SU-DHL-6 (cell line): Measurements from ENCODE around the gene FBXW5.

ENCODE experiments used
- H2AFZ ChIP-seq: fragments of 200-600 bp; sonication (generic); 2 replicates; pipeline ENCODE4 v1.6.1; 2014; ENCODE audit warnings: low read depth, mild to moderate bottlenecking, moderate library complexity, mixed read lengths, antibody characterized with exemption, low read length; ENCODE audit not compliant: severe bottlenecking
- H3F3A ChIP-seq: fragments of 200-600 bp; shearing (Covaris generic); 2 replicates; pipeline ENCODE4 v1.6.0; 2016; ENCODE audit warnings: antibody characterized with exemption, mild to moderate bottlenecking; ENCODE audit not compliant: insufficient read depth
- H3K27ac ChIP-seq: fragments of 200-600 bp; sonication (generic); 2 replicates; pipeline ENCODE4 v1.5.1; 2016; ENCODE audit warnings: low read depth, mild to moderate bottlenecking, low read length, moderate library complexity, mixed read lengths
- H3K27me3 ChIP-seq: fragments of 200-600 bp; sonication (generic), shearing (Covaris generic); 2 replicates; pipeline ENCODE4 v1.6.0; 2014; ENCODE audit warnings: mild to moderate bottlenecking, low read length
- H3K36me3 ChIP-seq: fragments of 200-600 bp; sonication (generic); 2 replicates; pipeline ENCODE4 v1.6.1; 2014; ENCODE audit warnings: mild to moderate bottlenecking, low read length, mixed read lengths
- H3K4me2 ChIP-seq: fragments of 300-600, 200-600 bp; shearing (Covaris generic), sonication (generic); 2 replicates; pipeline ENCODE4 v1.6.0; 2014; ENCODE audit warnings: low read length, low read depth, mild to moderate bottlenecking; ENCODE audit not compliant: poor library complexity, severe bottlenecking
- H3K4me3 ChIP-seq: fragments of 200-600 bp; sonication (generic); 2 replicates; pipeline ENCODE4 v1.5.1; 2014; ENCODE audit warnings: antibody characterized with exemption, low read length, mild to moderate bottlenecking, mixed read lengths; ENCODE audit not compliant: insufficient read depth, poor library complexity, severe bottlenecking
- H3K79me2 ChIP-seq: fragments of 200-600 bp; sonication (generic); 2 replicates; pipeline ENCODE4 v1.6.1; 2014; ENCODE audit warnings: mild to moderate bottlenecking, low read length, moderate library complexity; ENCODE audit not compliant: insufficient read depth
- H3K9ac ChIP-seq: fragments of 200-600 bp; sonication (generic); 2 replicates; pipeline ENCODE4 v1.7.0; 2014; ENCODE audit warnings: mild to moderate bottlenecking, low read length
- H3K9me2 ChIP-seq: fragments of 200-600 bp; sonication (generic); replicated peaks from 2 replicates; pipeline ENCODE4 v1.6.1; 2014; ENCODE audit warnings: low read length; ENCODE audit not compliant: insufficient read depth
- H3K9me3 ChIP-seq: fragments of 200-600 bp; sonication (generic); 2 replicates; pipeline ENCODE4 v1.6.1; 2014; ENCODE audit warnings: low read length, mixed read lengths; ENCODE audit not compliant: insufficient read depth
- H4K20me1 ChIP-seq: fragments of 200-600 bp; sonication (generic); 2 replicates; pipeline ENCODE4 v1.6.1; 2014; ENCODE audit warnings: low read depth, mild to moderate bottlenecking, antibody characterized with exemption, low read length, moderate library complexity, mixed read lengths
- EZH2phosphoT487 ChIP-seq: fragments of 200-600 bp; sonication (generic), shearing (Covaris generic); conservative IDR thresholded peaks from 2 replicates; pipeline ENCODE4 v1.6.1; 2018; ENCODE audit warnings: mild to moderate bottlenecking, antibody characterized with exemption, low read length, moderate library complexity, mixed read lengths
- TF ChIP-seq, protein P1 (sequence below): fragments of 200-600 bp; sonication (generic); IDR thresholded peaks from one replicate; pipeline ENCODE4 v1.5.1; 2017; ENCODE audit warnings: antibody characterized with exemption, mild to moderate bottlenecking, low read length, moderate library complexity; ENCODE audit not compliant: insufficient read depth, poor library complexity, severe bottlenecking

The FBXW5 gene

DNA sequence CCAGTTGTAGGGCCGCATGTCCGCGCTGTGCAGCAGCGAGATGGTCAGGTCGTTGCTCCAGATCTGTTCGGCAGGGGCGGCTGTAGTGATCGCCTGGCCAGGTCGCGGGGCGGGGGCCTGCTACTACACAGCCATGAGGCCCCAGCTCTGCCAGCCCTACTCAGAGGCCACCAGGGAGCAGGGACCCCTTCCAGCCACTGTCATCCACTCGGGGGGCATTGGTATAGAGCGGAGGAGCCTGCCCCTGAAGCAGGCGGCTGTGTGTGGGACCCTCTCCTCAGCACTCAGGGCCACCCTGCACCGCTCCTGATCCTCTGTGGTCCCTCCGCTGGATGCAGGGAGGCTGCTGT lies 1.7 kb downstream of the FBXW5 start:
- no peak overlapping the region for H3K27ac ChIP-seq
- H3K4me3 ChIP-seq, result no peak overlapping the region
- H2AFZ ChIP-seq, result no peak overlapping the region
- no peaks in the 10 kb centered on the region for H3K27me3 ChIP-seq
- no peaks in the 10 kb centered on the region for H3K9me3 ChIP-seq
- H3K9me2 ChIP-seq, result no peaks in the 10 kb centered on the region
- no peaks in the 10 kb centered on the region for H4K20me1 ChIP-seq
- H3F3A ChIP-seq, result no peaks in the 10 kb centered on the region
- no peak overlapping the region for H3K4me2 ChIP-seq
- no peak overlapping the region for H3K9ac ChIP-seq
- no peak for TF ChIP-seq EZH2phosphoT487
- TF ChIP-seq, protein P1, sequence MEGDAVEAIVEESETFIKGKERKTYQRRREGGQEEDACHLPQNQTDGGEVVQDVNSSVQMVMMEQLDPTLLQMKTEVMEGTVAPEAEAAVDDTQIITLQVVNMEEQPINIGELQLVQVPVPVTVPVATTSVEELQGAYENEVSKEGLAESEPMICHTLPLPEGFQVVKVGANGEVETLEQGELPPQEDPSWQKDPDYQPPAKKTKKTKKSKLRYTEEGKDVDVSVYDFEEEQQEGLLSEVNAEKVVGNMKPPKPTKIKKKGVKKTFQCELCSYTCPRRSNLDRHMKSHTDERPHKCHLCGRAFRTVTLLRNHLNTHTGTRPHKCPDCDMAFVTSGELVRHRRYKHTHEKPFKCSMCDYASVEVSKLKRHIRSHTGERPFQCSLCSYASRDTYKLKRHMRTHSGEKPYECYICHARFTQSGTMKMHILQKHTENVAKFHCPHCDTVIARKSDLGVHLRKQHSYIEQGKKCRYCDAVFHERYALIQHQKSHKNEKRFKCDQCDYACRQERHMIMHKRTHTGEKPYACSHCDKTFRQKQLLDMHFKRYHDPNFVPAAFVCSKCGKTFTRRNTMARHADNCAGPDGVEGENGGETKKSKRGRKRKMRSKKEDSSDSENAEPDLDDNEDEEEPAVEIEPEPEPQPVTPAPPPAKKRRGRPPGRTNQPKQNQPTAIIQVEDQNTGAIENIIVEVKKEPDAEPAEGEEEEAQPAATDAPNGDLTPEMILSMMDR, result no peak
- no peaks in the 10 kb centered on the region for H3K36me3 ChIP-seq
- H3K79me2 ChIP-seq, result peaks cover 8% of the 10 kb centered on the region

DNA sequence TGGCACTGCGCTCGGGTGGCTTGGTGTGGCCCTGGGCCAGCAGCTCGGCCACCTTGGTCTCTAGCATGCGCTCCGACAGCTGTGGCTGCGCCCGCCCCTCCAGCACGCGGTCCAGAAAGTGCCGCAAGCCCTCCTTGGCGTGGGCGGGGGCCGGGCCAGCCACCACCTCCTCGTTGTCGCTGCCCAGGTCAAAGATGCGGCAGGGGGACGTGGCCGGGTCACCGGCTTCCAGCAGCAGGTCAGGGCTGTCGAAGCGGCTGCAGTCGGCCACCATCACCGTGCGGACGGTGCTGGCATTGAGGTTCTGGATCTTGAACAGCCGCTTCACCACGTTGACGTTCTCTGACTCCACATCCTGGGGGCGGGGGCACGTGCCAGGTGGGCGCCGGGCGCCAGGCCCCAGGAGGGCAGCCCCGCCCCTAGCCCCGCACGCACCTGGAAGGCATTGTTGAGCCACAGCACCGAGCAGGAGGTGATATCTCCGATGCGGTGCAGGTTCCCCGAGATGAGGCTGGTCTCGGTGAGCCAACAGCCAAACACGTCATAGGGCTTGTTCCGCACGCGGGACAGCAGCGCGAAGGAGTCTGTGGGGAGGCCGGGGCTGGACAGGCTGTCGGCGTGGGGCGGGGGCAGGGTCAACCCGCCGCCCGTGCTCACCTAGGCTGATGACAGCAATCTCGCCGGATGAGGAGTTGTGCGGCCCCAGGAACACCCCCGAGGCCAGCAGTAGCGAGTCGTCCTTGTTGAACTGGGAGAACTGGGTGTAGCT lies 2.2 kb downstream of the FBXW5 start:
- H3K36me3 ChIP-seq, result no peaks in the 10 kb centered on the region
- H4K20me1 ChIP-seq, result no peaks in the 10 kb centered on the region
- no peak overlapping the region for H2AFZ ChIP-seq
- H3K4me2 ChIP-seq, result no peak overlapping the region
- no peaks in the 10 kb centered on the region; the same call in 1 of the 2 replicates for H3F3A ChIP-seq
- no peaks in the 10 kb centered on the region for H3K27me3 ChIP-seq
- H3K4me3 ChIP-seq, result no peak overlapping the region
- no peaks in the 10 kb centered on the region for H3K9me2 ChIP-seq
- TF ChIP-seq EZH2phosphoT487, result no peak
- TF ChIP-seq, protein P1, result no peak
- no peaks in the 10 kb centered on the region for H3K9me3 ChIP-seq
- H3K9ac ChIP-seq, result no peak overlapping the region
- no peak overlapping the region for H3K27ac ChIP-seq
- peaks cover 8% of the 10 kb centered on the region for H3K79me2 ChIP-seq

DNA sequence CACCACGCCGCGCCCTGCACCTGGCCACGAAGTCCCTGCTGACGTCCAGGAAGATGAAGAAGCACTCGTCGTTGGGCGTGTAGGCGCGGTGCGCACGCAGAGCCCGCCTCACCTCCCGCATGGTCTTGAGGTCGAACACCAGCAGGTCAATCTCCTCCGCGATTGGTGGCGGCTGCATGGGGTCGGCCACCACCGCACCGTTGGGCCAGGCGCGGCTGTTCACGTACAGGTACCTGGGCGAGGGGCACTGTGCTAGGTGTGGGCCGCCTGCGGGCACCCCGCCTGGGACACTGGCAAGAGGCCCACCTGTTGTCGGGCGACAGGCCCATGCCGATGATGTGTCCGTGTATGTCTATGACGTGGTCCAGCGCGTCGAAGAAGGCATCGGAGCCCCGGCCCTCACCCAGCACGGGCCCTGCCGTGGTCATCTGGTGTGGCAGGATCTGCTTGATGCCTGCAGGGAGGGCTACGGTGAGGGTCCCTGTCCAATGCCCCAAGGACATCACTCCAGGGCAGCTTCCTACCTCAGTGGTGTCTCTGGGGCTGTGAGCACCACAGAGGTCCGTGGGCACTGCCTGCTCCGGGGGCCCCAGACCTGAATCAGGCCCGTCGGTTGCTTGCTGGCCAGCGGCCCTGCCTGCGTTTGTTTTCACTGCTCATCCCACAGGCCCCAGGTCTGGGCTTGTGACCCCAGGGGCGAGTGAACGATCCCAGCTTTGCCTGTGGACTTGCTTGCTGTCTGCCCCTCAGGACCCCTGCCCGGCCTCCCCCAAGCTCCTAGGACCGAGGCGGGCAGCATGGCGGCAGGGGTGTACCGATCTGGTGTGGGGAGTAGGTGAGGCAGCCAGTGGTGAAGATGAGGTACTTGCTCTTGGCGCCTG lies 3.1 kb downstream of the FBXW5 start:
- H3K36me3 ChIP-seq, result no peaks in the 10 kb centered on the region
- no peak overlapping the region for H3K27ac ChIP-seq
- no peak overlapping the region for H3K9ac ChIP-seq
- H3K9me3 ChIP-seq, result no peaks in the 10 kb centered on the region
- no peak overlapping the region for H2AFZ ChIP-seq
- no peaks in the 10 kb centered on the region for H3K27me3 ChIP-seq
- H3F3A ChIP-seq, result peaks cover 3% of the 10 kb centered on the region
- H3K4me3 ChIP-seq, result no peak overlapping the region
- no peaks in the 10 kb centered on the region for H4K20me1 ChIP-seq
- no peak overlapping the region for H3K4me2 ChIP-seq
- no peaks in the 10 kb centered on the region for H3K9me2 ChIP-seq
- peaks cover 8% of the 10 kb centered on the region for H3K79me2 ChIP-seq
- TF ChIP-seq EZH2phosphoT487, result no peak
- TF ChIP-seq, protein P1, result no peak
